Testis (tissue), 2 donors: ENCODE results near the gene VPS72.

Experiments
- POLR2A ChIP-seq: fragments of 450-650 bp; IDR thresholded peaks from one replicate; pipeline ENCODE4 v1.6.1; 2017; ENCODE audit warnings: antibody characterized with exemption, mild to moderate bottlenecking, moderate library complexity
- TF ChIP-seq, protein P1 (sequence below), 3 experiments: fragments of 450-650 bp in 2 of 3; fragments of 200-600 bp in 1 of 3; sonication (generic) in 1 of 3; IDR thresholded peaks; one replicate each; pipeline ENCODE4 v1.5.1; 2016 to 2019; ENCODE audit warnings: antibody characterized with exemption in 3 of 3, mild to moderate bottlenecking in 2 of 3, moderate library complexity in 1 of 3

DNA sequence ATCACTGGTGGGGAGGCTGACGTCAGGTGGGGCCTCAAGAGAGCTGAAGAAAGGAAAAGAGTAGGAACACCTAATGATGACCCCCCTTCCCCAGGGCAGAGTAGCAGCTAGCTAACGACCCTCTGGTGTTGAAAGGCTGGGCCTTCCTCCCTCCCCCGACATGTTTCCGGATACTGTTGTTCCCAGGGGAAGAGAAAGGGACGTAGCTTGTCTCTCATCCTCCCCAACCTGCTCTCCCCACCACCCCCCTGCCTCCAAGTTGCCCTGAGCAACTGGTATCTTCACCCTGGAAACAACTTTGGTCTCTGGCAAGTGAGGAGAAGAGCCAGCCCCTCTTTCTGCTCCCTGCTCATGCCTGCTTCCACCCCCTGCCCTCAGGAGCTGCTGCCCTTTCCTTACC, 46.0 kb downstream of the VPS72 start:
- TF ChIP-seq POLR2A: no peak
- TF ChIP-seq, protein P1, sequence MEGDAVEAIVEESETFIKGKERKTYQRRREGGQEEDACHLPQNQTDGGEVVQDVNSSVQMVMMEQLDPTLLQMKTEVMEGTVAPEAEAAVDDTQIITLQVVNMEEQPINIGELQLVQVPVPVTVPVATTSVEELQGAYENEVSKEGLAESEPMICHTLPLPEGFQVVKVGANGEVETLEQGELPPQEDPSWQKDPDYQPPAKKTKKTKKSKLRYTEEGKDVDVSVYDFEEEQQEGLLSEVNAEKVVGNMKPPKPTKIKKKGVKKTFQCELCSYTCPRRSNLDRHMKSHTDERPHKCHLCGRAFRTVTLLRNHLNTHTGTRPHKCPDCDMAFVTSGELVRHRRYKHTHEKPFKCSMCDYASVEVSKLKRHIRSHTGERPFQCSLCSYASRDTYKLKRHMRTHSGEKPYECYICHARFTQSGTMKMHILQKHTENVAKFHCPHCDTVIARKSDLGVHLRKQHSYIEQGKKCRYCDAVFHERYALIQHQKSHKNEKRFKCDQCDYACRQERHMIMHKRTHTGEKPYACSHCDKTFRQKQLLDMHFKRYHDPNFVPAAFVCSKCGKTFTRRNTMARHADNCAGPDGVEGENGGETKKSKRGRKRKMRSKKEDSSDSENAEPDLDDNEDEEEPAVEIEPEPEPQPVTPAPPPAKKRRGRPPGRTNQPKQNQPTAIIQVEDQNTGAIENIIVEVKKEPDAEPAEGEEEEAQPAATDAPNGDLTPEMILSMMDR (IDR thresholded peaks at IDR 0.05): no peak
